Measurements from ENCODE around the gene BARHL2.

- TF ChIP-seq CTCF (conservative IDR thresholded peaks at IDR 0.05) (no peak), ZFX (IDR thresholded peaks at IDR 0.05) (no peak)
Observed at GRCh38 chr1:90745972-90746371, 28.9 kb upstream of the BARHL2 start.

Measured in C4-2B (cell line).